Keratinocyte (primary cell): ENCODE results near the gene TOMM5. TPM values are rescaled to one million over a fixed set of nuclear protein-coding genes. Genes with fewer than 3 reads are reported as not detected.

Experiments
- DNase-seq: peaks from one replicate; pipeline ENCODE4 v3.0.0-alpha.2; 2011; ENCODE audit warnings: low read depth, missing footprints, low spot score
- FAIRE-seq: peaks from 2 replicates; lab custom pipeline; 2011; peaks lifted over from hg19 to GRCh38; lab: Jason Lieb, UNC
- H2AFZ ChIP-seq: 2 replicates; pipeline ENCODE4 v1.6.0; 2012; ENCODE audit warnings: low read length, control low read depth, inconsistent platforms; ENCODE audit not compliant: control insufficient read depth
- H3K27ac ChIP-seq: 2 replicates; pipeline ENCODE4 v1.5.1; 2011; ENCODE audit warnings: low read length; ENCODE audit not compliant: control insufficient read depth, insufficient read depth
- H3K27me3 ChIP-seq: 3 replicates; pipeline ENCODE4 v1.6.0; 2011; ENCODE audit warnings: low read length; ENCODE audit not compliant: control insufficient read depth, insufficient read depth; ENCODE audit errors: extremely low read depth
- H3K36me3 ChIP-seq, 2 experiments: 2 replicates in 1 of 2; 3 replicates in 1 of 2; pipeline ENCODE4 v1.5.1; 2011; ENCODE audit warnings: low read length in 2 of 2, mild to moderate bottlenecking in 1 of 2; ENCODE audit not compliant: control insufficient read depth in 2 of 2, insufficient read depth in 2 of 2; ENCODE audit errors: extremely low read depth in 1 of 2
- H3K4me1 ChIP-seq: 3 replicates; pipeline ENCODE4 v1.5.1; 2011; ENCODE audit warnings: low read length; ENCODE audit not compliant: control insufficient read depth, insufficient read depth; ENCODE audit errors: extremely low read depth
- H3K4me2 ChIP-seq: 3 replicates; pipeline ENCODE4 v1.6.0; 2011; ENCODE audit warnings: low read depth, low read length; ENCODE audit not compliant: control insufficient read depth, insufficient read depth; ENCODE audit errors: extremely low read depth
- H3K4me3 ChIP-seq, 3 experiments: fragments of 200-600 bp in 1 of 3; sonication (generic) in 1 of 3; 2 replicates in 2 of 3; 3 replicates in 1 of 3; pipeline ENCODE4 v1.5.1; 2011 to 2016; ENCODE audit warnings: low read length in 3 of 3, mild to moderate bottlenecking in 3 of 3, control low read depth in 2 of 3, inconsistent platforms in 1 of 3, low read depth in 1 of 3, mixed read lengths in 1 of 3, mixed run types in 1 of 3, moderate library complexity in 1 of 3; ENCODE audit not compliant: control insufficient read depth in 2 of 3, insufficient read depth in 2 of 3; ENCODE audit errors: extremely low read depth in 1 of 3
- H3K79me2 ChIP-seq: 2 replicates; pipeline ENCODE4 v1.6.0; 2012; ENCODE audit warnings: low read length; ENCODE audit not compliant: control insufficient read depth, insufficient read depth
- H3K9ac ChIP-seq: 3 replicates; pipeline ENCODE4 v1.6.0; 2011; ENCODE audit warnings: low read length; ENCODE audit not compliant: control insufficient read depth, insufficient read depth; ENCODE audit errors: extremely low read depth
- H3K9me1 ChIP-seq: 3 replicates; pipeline ENCODE4 v1.6.0; 2011; ENCODE audit warnings: low read length; ENCODE audit not compliant: control insufficient read depth, insufficient read depth; ENCODE audit errors: extremely low read depth
- H3K9me3 ChIP-seq: 2 replicates; pipeline ENCODE4 v1.5.1; 2012; ENCODE audit warnings: low read depth, low read length; ENCODE audit not compliant: control insufficient read depth
- H4K20me1 ChIP-seq: 3 replicates; pipeline ENCODE4 v1.6.0; 2011; ENCODE audit warnings: low read length; ENCODE audit not compliant: control insufficient read depth, insufficient read depth; ENCODE audit errors: extremely low read depth
- EZH2 ChIP-seq: IDR thresholded peaks from one replicate; pipeline ENCODE4 v1.6.1; 2012; ENCODE audit warnings: inconsistent platforms, mild to moderate bottlenecking, low read length, moderate library complexity
- dilution Hi-C: fragments of 300-500 bp; cut with MboI; formaldehyde crosslinking; loops from one replicate; pipeline ENCODE4 v1.7.0; 2020; ENCODE audit warnings: low sequenced_read_pairs; ENCODE audit not compliant: extremely low pct_ligation_motif_present
- polyA plus RNA-seq, 5 experiments: library from polyadenylated mRNA; depleted of rRNA in 3 of 5; stranded (reverse) in 3 of 5; stranded (forward) in 1 of 5; unstranded in 1 of 5; fragments of >200 nt; gene quantifications; 1 replicate in 1 of 5; 2 replicates in 3 of 5; 3 replicates in 1 of 5; pipeline versions ENCODE4 v1.2.1 to v1.2.3, GENCODE V29; 2011 to 2012; ENCODE audit warnings: missing spikeins in 2 of 5, low read depth in 1 of 5, low replicate concordance in 1 of 5
- TF ChIP-seq, protein P1 (sequence below), 3 experiments: IDR thresholded peaks in 1 of 3; conservative IDR thresholded peaks in 1 of 3; optimal IDR thresholded peaks in 1 of 3; 2 replicates in 2 of 3; 3 replicates in 1 of 3; pipeline versions ENCODE3 to v1.5.1; 2011; ENCODE audit warnings: low read length in 3 of 3, mild to moderate bottlenecking in 3 of 3, moderate library complexity in 2 of 3, control low read depth in 1 of 3, inconsistent platforms in 1 of 3; ENCODE audit not compliant: insufficient read depth in 2 of 3; ENCODE audit errors: extremely low read depth in 1 of 3

The TOMM5 gene
- polyA plus RNA-seq, 1 donor (not counting 4 experiments of a cell fraction or from before 2014, with no cell fraction given) = 232 TPM

DNA sequence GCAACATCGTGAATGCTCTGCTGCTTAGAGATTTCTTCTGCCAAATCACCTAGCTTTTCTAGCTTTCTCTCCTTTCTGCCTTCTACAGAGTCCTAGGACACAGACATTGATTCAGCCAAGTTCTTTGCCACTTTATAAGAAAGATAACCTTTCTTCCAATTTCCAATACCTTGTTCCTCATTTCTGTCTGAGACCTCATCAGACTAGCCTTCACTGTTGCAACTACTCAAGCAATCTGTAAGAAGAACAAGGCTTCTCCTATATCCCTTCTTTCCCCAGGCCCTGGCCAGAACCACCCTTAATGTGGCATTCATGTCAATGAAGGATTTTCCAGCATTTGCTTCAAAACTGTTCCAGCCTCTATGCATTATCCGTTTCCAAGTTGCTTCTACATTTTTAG is 40.5 kb downstream of the TOMM5 start:
- Histone ChIP-seq H3K4me3 (no peak overlapping the region), H2AFZ (no peak overlapping the region), H3K27ac (no peak overlapping the region), H3K9me3 (no peaks in the 10 kb centered on the region), H3K4me1 (no peaks in the 10 kb centered on the region), H3K4me2 (no peak overlapping the region), H3K36me3 (no peaks in the 10 kb centered on the region), H4K20me1 (no peaks in the 10 kb centered on the region), H3K9ac (no peak overlapping the region), H3K9me1 (no peaks in the 10 kb centered on the region), H3K79me2 (no peaks in the 10 kb centered on the region), H3K27me3 (no peaks in the 10 kb centered on the region)
- no peak for TF ChIP-seq EZH2
- TF ChIP-seq, protein P1, sequence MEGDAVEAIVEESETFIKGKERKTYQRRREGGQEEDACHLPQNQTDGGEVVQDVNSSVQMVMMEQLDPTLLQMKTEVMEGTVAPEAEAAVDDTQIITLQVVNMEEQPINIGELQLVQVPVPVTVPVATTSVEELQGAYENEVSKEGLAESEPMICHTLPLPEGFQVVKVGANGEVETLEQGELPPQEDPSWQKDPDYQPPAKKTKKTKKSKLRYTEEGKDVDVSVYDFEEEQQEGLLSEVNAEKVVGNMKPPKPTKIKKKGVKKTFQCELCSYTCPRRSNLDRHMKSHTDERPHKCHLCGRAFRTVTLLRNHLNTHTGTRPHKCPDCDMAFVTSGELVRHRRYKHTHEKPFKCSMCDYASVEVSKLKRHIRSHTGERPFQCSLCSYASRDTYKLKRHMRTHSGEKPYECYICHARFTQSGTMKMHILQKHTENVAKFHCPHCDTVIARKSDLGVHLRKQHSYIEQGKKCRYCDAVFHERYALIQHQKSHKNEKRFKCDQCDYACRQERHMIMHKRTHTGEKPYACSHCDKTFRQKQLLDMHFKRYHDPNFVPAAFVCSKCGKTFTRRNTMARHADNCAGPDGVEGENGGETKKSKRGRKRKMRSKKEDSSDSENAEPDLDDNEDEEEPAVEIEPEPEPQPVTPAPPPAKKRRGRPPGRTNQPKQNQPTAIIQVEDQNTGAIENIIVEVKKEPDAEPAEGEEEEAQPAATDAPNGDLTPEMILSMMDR (optimal IDR thresholded peaks at IDR 0.05 in 1 of 3, IDR thresholded peaks at IDR 0.05 in 1 of 3, conservative IDR thresholded peaks at IDR 0.05 in 1 of 3; ENCODE audit: extremely low read depth in 1 of 3, insufficient read depth in 2 of 3, low read length in 3 of 3) = no peak
- DNase-seq (no peak), FAIRE-seq (no peak)
- dilution Hi-C loops = no loop called here

DNA sequence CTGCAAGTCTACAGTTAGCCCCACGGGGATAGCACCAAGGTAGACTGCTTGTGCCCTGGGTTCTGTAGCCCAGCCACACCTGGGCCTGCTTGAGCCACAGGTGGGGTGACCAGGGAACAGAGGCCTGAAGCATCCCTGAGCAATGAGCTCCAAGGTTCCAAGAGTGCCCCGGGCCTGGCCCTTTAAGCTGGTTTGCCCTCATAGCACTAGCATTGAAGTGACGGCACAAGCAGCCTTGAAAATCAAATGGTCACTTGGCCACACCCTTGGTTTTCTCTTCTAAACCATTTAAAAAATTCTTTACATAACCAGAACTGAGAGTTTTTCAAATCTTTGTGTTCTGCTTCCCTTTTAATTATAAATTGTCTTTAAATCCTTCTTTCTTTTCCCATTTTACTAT is 40.9 kb downstream of the TOMM5 start:
- no peak overlapping the region for H2AFZ ChIP-seq
- TF ChIP-seq EZH2 = no peak
- TF ChIP-seq, protein P1 (optimal IDR thresholded peaks at IDR 0.05 in 1 of 3, IDR thresholded peaks at IDR 0.05 in 1 of 3, conservative IDR thresholded peaks at IDR 0.05 in 1 of 3; ENCODE audit: extremely low read depth in 1 of 3, insufficient read depth in 2 of 3, low read length in 3 of 3) = no peak
- H3K9me1 ChIP-seq = no peaks in the 10 kb centered on the region
- FAIRE-seq = no peak
- H3K9ac ChIP-seq = no peak overlapping the region
- no peak overlapping the region for H3K27ac ChIP-seq
- no peak overlapping the region for H3K4me3 ChIP-seq
- dilution Hi-C loops = no loop called here
- no peaks in the 10 kb centered on the region for H3K36me3 ChIP-seq
- DNase-seq = no peak
- no peaks in the 10 kb centered on the region for H3K27me3 ChIP-seq
- no peaks in the 10 kb centered on the region for H3K79me2 ChIP-seq
- H3K4me2 ChIP-seq = no peak overlapping the region
- no peaks in the 10 kb centered on the region for H4K20me1 ChIP-seq
- H3K4me1 ChIP-seq = no peaks in the 10 kb centered on the region
- H3K9me3 ChIP-seq = no peaks in the 10 kb centered on the region
